ENCODE results near the gene WWOX.

The WWOX gene

DNA sequence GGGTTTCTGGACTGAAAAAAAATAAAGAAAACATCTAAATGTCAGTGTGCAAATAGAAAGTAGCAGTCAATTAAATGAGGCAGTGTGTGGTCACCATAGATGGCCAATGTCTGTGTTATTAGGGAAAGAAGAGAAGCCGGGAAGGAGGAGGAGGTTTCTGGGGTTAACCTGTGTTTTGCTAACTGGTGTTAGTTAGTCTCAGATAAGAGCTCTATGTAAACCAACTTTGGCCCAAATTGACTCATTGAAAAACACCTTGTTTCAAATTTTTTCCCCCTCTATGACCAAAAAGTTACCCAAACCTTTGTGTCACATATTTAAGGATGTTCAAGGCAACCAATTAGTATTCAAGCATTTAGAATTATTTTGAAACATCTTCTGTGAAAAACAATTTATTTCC, 970.2 kb downstream of the WWOX start:
- DNase-seq (ENCODE audit: low spot score) = no peak

- DNase-seq (ENCODE audit: low spot score) = peak; percentile 6
Observed at GRCh38 chr16:79071424-79071823, 972.0 kb downstream of the WWOX start.

- DNase-seq (ENCODE audit: low spot score) = no peak
Observed at GRCh38 chr16:79072517-79072916, 973.1 kb downstream of the WWOX start.

DNA sequence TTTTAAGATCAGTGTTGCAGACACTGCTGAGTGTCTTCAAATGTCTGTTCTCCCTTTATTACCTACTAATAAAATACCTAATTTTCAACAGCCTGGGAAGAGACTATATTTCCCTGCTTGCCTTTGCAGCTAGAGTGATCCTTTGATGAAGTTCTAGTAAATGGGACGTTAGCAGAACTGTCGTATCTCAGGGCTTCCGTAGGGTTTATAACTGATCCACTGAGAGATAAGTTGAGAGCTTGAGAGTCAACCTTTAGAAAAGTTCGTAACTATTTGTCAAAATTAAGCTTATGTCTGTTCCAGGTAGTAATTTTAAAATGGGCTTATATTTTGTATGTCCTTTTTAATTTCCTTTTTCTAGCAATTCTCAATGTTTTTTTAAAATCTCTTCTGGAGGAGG, 974.1 kb downstream of the WWOX start:
- DNase-seq (ENCODE audit: low spot score) = no peak

- DNase-seq (ENCODE audit: low spot score) = no peak
Observed at GRCh38 chr16:79074541-79074940, 975.1 kb downstream of the WWOX start.

DNA sequence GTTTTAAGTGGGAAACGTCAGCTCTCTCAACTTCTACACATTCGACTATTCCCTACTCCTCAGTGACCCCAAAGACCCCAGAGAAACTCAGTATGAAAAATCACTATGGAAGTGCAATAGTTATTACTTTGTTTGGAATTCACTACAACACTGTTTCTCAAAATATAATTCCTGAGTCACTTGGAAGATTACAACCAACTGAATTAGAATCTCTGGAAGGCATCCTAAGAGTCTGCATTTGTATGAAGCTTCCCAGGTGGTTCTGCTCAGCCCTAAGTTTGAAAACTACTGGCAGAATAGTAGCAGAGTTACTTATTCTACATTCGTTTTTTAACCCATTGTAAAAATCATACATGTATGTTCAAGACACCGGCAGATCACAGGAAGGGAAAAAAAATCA, 975.5 kb downstream of the WWOX start:
- DNase-seq (ENCODE audit: low spot score) = no peak

- DNase-seq (ENCODE audit: low spot score) = no peak
Observed at GRCh38 chr16:79076047-79076767, 976.8 kb downstream of the WWOX start.

DNA sequence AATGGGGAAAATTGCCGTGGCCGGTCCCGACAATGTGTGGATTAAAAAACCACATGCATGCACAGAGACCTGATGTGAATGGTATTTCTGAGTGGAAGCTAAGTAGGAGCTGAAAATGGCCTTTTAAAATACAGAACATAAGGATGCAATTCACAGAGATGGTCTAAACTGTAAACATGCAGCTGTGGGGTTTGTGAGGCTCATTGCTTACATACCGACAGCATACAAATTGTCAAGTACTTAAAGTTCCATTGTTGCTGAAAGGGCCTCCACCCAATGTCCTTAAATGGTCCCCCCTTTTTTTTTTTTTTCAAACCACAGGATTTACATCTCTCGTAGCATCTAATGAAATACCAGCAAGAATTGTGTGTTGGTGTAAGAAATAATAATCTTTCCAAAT, 977.9 kb downstream of the WWOX start:
- DNase-seq (ENCODE audit: low spot score) = no peak

DNA sequence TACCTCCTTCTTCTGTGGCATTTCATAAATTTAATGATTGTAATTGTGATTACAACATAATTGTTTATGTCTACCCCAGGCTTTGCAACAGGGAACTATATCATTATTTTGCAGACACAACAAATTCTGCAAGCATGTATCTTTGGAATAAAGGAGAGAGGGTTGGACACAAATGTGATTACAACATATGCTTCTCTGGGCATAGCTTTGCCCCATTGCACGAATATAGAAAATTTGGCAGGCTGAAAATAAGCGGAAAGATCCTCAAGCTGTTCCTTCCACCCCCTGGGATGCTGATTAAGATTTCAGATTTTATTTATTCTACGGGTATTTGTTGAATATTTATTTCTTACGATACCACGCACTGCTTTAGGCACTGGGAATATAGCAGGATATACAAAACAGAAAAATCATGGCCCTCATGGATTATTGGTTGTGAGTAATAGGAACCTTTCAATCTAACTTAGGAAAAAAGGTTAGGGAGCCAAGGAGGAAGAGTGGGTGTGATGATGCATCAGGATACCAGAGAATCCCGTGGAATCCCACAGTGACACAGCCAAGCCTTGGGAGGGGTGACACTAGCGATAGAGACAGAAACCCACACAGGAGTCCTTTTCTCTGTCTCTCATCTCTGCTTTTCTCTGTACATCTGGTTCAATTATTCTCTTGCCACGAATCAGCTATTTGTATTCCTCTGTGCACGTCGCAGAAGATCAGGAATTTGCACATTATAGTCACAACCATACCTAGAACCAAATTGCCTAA, 980.4 kb downstream of the WWOX start:
- no peak for DNase-seq (ENCODE audit: low spot score)

- DNase-seq (ENCODE audit: low spot score) = no peak
Observed at GRCh38 chr16:79081297-79082066, 982.0 kb downstream of the WWOX start.

DNA sequence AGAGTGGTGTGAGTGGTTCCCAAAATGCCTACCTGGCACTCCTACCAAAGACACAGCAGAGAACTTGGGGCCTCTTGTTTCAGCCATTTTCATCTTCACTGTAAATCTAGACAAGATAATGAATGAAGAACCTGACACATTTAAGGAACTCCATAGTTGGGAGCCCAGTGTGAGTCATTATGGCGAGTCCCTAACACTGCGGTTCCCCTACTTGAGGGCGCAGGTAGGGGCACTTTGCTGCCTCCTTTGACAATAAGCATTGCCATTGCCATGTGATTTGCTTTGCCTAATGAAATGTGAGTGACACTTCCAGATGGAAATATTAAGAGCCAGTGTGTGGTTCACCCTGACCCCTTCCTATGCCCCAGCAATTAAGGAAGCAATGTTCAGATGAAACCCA, 983.5 kb downstream of the WWOX start:
- DNase-seq (ENCODE audit: low spot score) = no peak

- no peak for DNase-seq (ENCODE audit: low spot score)
Observed at GRCh38 chr16:79083508-79084299, 984.2 kb downstream of the WWOX start.

DNA sequence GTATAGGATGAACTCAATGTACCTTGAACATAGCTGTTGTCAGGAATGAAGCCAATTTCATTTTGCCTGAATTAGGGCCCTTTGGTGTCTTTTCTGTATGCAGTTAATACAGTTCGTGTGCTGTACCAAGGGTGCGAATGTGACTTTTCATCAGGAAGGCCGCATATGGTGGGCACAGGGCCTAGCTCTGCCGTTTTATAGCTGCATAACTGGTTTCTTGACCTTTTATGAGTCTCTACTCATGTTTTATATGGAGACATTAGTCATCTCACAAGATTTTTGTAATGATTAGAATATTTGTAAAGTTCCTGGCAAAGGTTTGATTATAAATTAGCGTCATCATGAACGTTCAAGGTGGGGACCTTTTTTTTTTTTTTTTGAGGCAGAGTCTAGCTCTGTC, 989.5 kb downstream of the WWOX start:
- no peak for DNase-seq (ENCODE audit: low spot score)

- no peak for DNase-seq (ENCODE audit: low spot score)
Observed at GRCh38 chr16:79089735-79090284, 990.4 kb downstream of the WWOX start.

DNA sequence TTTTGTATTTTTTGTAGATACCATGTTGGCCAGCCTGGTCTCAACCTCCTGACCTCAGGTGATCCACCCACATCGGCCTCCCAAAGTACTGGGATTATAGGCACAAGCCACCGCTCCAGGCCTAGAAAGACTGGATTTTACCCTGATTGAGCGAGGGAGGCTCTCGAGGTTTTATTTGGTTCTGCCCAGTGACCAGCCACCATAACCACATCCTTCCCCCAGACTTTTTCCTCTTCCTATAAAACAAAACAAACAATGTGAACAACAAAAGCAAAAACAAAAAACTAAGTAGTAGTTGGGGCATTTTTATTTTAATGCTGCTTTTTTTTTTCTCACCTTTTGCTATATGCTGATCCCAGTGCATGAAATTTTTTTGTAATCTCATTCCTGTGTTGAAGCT, 991.5 kb downstream of the WWOX start:
- no peak for DNase-seq (ENCODE audit: low spot score)

DNA sequence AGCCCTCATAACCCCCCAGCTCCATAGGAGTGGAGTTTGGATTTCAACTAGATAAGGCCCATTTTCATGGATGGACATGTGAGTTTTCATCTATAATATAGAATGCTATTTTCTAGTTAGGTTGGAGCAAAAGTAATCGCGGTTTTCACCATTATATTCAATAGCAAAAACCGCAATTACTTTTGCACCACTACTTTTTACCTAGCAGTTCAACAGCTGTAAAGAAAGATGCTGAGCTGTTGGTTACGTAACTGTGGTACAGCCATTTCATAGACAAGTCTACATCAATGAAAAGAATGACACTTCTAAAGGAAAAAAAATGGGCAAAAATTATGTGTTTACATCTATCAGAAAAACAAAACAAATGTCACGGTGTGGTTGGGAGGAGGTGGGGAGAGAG, 993.4 kb downstream of the WWOX start:
- DNase-seq (ENCODE audit: low spot score) = no peak

GRCh38 chr16:79093554-79093967, 994.1 kb downstream of the WWOX start:
- DNase-seq (ENCODE audit: low spot score) = no peak

DNA sequence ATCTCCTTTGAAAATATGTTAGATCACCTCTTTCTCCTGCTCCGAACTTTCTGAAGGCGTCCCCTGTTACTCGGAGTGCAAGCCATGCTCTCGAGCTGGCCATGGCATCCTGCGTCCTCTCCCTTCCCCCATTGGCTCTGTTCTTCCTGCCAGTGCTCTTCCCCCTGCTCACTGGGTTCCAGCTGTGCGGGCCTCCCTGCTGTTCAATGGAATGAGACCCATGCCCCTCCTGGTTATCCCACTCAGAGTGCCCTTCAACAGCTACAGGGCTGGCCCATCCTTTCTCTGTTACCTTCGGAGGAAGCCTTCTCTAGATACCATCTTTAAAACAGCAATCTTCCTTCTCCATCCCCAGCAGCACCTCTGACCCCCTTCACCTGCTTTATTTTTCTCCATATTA, 996.8 kb downstream of the WWOX start:
- DNase-seq (ENCODE audit: low spot score) = no peak

DNA sequence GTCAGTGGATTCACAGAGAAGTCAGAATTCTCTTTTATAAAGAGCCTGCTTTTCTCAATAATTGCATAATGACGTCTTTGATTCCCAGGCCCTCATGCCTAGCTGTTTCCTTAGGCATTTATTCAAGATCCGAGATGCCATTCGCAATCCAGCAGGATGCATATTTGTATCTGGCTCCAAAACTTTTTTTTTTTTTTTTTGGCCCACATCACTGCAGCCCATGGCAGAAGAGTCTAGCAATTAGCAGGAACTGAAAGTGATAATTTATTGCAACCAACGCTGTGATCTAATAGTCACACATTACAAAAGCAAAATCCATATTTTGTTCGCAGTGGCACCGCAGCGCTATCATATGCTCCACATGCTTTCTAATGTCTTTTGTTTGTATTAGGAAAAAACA, 997.7 kb downstream of the WWOX start:
- no peak for DNase-seq (ENCODE audit: low spot score)

DNA sequence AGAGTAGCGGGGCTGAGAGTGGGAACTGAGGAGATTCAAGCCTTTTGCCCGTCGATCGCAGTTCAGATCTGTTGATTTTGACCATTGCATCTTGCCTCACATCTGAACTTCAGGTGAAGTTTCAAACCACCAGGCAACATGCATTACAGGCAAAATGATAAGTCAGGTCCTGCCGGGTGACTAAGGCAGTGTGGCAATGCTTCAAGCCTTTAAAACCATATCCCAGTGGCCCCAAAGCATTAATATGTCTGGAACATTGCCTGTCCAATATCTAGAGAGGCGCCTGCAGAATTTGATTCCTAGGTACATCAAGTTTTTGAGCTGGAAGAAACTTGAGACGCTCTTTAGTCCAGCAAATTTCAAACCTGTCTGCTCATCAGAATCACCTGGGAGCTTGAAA, 998.3 kb downstream of the WWOX start:
- no peak for DNase-seq (ENCODE audit: low spot score)

DNA sequence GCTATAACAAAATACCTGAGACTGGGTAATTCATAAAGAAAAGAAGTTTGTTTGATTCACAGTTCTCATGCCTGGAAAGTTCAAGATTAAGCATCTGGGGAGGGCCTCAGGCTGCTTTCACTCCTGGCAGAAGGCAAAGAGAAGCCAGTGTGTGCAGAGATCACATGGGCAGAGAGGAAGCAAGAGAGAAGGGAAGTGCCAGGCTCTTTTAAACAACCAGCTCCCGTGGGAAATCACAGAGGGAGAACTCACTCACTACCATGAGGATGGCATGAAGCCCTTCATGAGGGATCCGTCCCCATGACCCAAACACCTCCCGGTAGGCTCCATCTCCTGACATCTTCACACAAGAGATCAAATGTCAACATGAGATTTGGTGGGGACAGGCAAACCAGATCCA, 999.5 kb downstream of the WWOX start:
- no peak for DNase-seq (ENCODE audit: low spot score)

- DNase-seq (ENCODE audit: low spot score) = no peak
Observed at GRCh38 chr16:79099716-79100115, 1000.3 kb downstream of the WWOX start.

Data from kidney tubule cell (primary cell).